Head of caudate nucleus (tissue), 42 donors: ENCODE data around the gene COL8A2.
A peak's percentile ranks its signal among the peaks of the same experiment; 100 is the strongest.

ENCODE experiments used
- DNase-seq, 42 donors: peaks; one replicate each; pipeline versions ENCODE4 v3.0.0 to v3.0.0-alpha.2; 2020 to 2021; ENCODE audit warnings: mixed read lengths in 7 of 42
- intact Hi-C: fragments of 100-400 bp; cut with DNase I; formaldehyde crosslinking; loops from one replicate; pipeline ENCODE4 v1.15.0; 2022

Gene COL8A2

GRCh38 chr1:36085686-36086526 lies 39.1 kb downstream of the COL8A2 start:
- peak in 5 of 42 donors; percentile 6 to 37 (median 27) for DNase-seq
- intact Hi-C loops, result loop anchor here (10.0 kb wide), 1 partner anchor 151 kb away; the partner anchor contains the start of gene AGO3

- peak in 2 of 42 donors; percentile 8 to 25 for DNase-seq
- intact Hi-C loops, result loop anchor here (10.0 kb wide), 1 partner anchor 150 kb away; the partner anchor contains the start of gene AGO3
Measured at GRCh38 chr1:36085126-36085525, 39.9 kb downstream of the COL8A2 start.

- intact Hi-C loops, result loop anchor here (10.0 kb wide), 1 partner anchor 150 kb away; the partner anchor contains the start of gene AGO3
Measured at GRCh38 chr1:36084497-36085115, 40.4 kb downstream of the COL8A2 start.

GRCh38 chr1:36083635-36084496 lies 41.2 kb downstream of the COL8A2 start, which contains the start of gene TEKT2:
Gene TEKT2 (plus strand): TSS chr1:36084094. CDS start chr1:36084922, 828 bp downstream.
- peak in 41 of 42 donors; percentile 60 to 86 (median 73) for DNase-seq
- intact Hi-C loops, result loop anchor here (10.0 kb wide), 1 partner anchor 149 kb away; the partner anchor contains the start of gene AGO3

More at GRCh38 chr1:36084497-36085115, 40.4 kb downstream of the COL8A2 start:
- peak in 5 of 42 donors; percentile 9 to 39 (median 17) for DNase-seq

- peak in 5 of 42 donors; percentile 9 to 38 (median 31) for DNase-seq
- intact Hi-C loops, result loop anchor here (10.0 kb wide), 1 partner anchor 148 kb away; the partner anchor contains the start of gene AGO3
Measured at GRCh38 chr1:36083219-36083618, 41.8 kb downstream of the COL8A2 start.

GRCh38 chr1:36081926-36082485 lies 43.0 kb downstream of the COL8A2 start:
- intact Hi-C loops, result loop anchor here (10.0 kb wide), 1 partner anchor 147 kb away; the partner anchor contains the start of gene AGO3
- DNase-seq, result peak in 2 of 42 donors; percentile 13 to 33

- intact Hi-C loops, result loop anchor here (10.0 kb wide), 1 partner anchor 146 kb away; the partner anchor contains the start of gene AGO3
- no peak for DNase-seq
Measured at GRCh38 chr1:36080801-36081200, 44.2 kb downstream of the COL8A2 start.

- DNase-seq, result no peak
- intact Hi-C loops, result loop anchor here (10.0 kb wide), 1 partner anchor 145 kb away; the partner anchor contains the start of gene AGO3
Measured at GRCh38 chr1:36080236-36080635, 44.8 kb downstream of the COL8A2 start.

- intact Hi-C loops, result no loop called here
- no peak for DNase-seq
Measured at GRCh38 chr1:36076979-36077573, 47.9 kb downstream of the COL8A2 start.

- intact Hi-C loops, result no loop called here
- no peak for DNase-seq
Measured at GRCh38 chr1:36070349-36070748, 54.7 kb downstream of the COL8A2 start.

- intact Hi-C loops, result no loop called here
Measured at GRCh38 chr1:36068866-36069265, 56.2 kb downstream of the COL8A2 start.

GRCh38 chr1:36067871-36068270 lies 57.2 kb downstream of the COL8A2 start:
- DNase-seq, result no peak
- intact Hi-C loops, result no loop called here

More at GRCh38 chr1:36068866-36069265, 56.2 kb downstream of the COL8A2 start:
- DNase-seq, result no peak

GRCh38 chr1:36062315-36062714 lies 62.7 kb downstream of the COL8A2 start:
- no peak for DNase-seq
- intact Hi-C loops, result no loop called here

GRCh38 chr1:36055706-36056105 lies 69.3 kb downstream of the COL8A2 start:
- DNase-seq, result no peak
- intact Hi-C loops, result no loop called here

GRCh38 chr1:36053978-36054377 lies 71.0 kb downstream of the COL8A2 start:
- no peak for DNase-seq
- intact Hi-C loops, result no loop called here

GRCh38 chr1:36051821-36052220 lies 73.2 kb downstream of the COL8A2 start:
- no peak for DNase-seq
- intact Hi-C loops, result no loop called here
